ENCODE data around the gene BCL2A1. TPM values are rescaled to one million over a fixed set of nuclear protein-coding genes. Genes with fewer than 3 reads are reported as not detected.
A peak's percentile ranks its signal among the peaks of the same experiment; 100 is the strongest.

The BCL2A1 gene
- total and polyA plus RNA-seq, 4 donors: 0.18 to 8.3 (median 6.4) TPM

DNA sequence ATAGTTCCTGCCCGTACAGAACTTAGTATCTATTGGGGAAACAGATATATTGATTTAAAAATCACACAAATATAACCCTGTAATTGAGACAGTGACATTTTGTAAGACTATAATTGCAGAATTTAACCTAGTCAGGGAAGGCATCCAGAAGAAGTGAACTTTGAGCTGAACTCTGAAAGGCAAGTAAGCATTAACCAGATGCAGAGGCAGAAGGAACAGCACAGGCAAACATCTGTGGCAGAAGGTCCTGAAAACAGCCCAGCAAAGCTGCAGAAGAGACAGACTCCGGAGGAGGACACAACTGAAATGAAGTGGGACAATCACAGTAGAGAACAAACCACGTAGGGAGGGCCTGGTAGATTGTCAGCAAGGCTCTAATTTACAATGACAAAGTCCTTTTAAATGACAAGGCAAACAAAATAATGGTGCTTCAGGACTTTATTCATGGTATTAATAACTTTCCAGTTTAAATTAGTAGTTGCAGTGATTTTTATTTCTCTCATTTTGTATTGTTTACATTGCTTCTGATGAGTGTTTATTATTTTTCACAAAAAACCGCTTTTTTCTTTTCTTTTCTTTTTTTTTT lies 14.5 kb downstream of the BCL2A1 start:
- Histone ChIP-seq H3K4me1 (ENCODE audit: control insufficient read depth in 1 of 2, insufficient read depth in 2 of 2, low read length in 2 of 2) (no peaks in the 10 kb centered on the region), H3K36me3 (ENCODE audit: control insufficient read depth in 1 of 2, insufficient read depth in 2 of 2, low read length in 1 of 2) (no peaks in the 10 kb centered on the region), H3K27me3 (ENCODE audit: control insufficient read depth in 1 of 2, insufficient read depth in 2 of 2, low read length in 1 of 2) (no peaks in the 10 kb centered on the region), H3K27ac (ENCODE audit: low read depth in 1 of 2, low read length in 2 of 2) (no peak overlapping the region), H3K4me3 (ENCODE audit: low read length in 2 of 2) (no peak overlapping the region), H3K9me3 (ENCODE audit: control insufficient read depth, low read length) (no peaks in the 10 kb centered on the region)
- no peak for ATAC-seq (ENCODE audit: low FRiP score)
- WGBS, 2 donors: 58 to 65% methylated on average over 4 of the region's 4 CpGs
- intact Hi-C loops (cut with DNase I): no loop called here
- no peak for DNase-seq

DNA sequence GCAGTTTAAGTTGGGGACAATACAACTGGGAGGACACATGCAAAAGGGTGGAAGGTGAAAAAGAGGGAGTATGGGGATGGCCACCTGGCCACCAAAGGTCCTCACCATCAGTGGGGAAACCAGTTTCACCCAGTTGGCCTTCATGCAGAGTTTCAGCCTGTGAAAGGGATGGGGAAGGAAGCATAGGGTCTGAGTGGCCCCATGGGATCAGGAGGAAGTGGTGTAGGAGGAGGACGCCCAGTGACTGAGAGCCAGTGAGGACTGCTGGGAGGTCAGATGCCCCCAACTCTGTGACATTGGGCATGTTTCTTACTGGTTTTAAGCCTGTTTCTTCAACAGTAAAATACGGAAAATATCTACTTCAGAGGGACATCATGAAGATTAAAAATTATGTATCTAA lies 16.3 kb downstream of the BCL2A1 start:
- Histone ChIP-seq H3K9me3 (ENCODE audit: control insufficient read depth, low read length) (no peaks in the 10 kb centered on the region), H3K27me3 (ENCODE audit: control insufficient read depth in 1 of 2, insufficient read depth in 2 of 2, low read length in 1 of 2) (no peaks in the 10 kb centered on the region), H3K4me3 (ENCODE audit: low read length in 2 of 2) (no peak overlapping the region), H3K4me1 (ENCODE audit: control insufficient read depth in 1 of 2, insufficient read depth in 2 of 2, low read length in 2 of 2) (no peaks in the 10 kb centered on the region), H3K27ac (ENCODE audit: low read depth in 1 of 2, low read length in 2 of 2) (no peak overlapping the region), H3K36me3 (ENCODE audit: control insufficient read depth in 1 of 2, insufficient read depth in 2 of 2, low read length in 1 of 2) (no peaks in the 10 kb centered on the region)
- 69 to 85% methylated on average over 2 of the region's 2 CpGs for WGBS, 2 donors
- intact Hi-C loops (cut with DNase I): no loop called here
- DNase-seq (peak in 1 of 2 donors; percentile 57), ATAC-seq (ENCODE audit: low FRiP score) (no peak)

DNA sequence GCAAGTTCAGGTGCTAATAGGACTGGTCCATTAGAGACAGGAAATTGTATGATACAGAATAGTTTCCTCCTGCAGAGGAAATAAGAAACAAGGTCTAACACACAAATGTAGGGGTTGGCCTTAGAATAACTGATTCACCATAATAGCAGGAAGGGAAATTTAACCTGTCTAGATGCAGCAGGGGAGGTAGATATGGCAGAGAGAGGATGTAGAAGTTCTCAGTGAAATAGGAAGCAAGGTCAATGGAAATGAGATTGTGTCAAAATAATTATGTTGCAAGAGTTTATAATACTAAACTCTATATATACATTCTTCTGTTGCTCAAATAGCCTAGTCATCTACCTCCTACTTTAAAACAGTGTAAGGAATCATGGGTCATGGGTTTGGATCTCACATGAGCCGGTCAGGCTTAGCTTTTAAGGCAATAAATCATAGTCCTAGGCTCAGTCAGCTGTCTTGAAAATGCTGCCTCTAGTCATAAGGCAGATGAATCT lies 17.0 kb downstream of the BCL2A1 start:
- H3K4me1 ChIP-seq (ENCODE audit: control insufficient read depth in 1 of 2, insufficient read depth in 2 of 2, low read length in 2 of 2): no peaks in the 10 kb centered on the region
- DNase-seq (no peak), ATAC-seq (ENCODE audit: low FRiP score) (no peak)
- no peaks in the 10 kb centered on the region for H3K9me3 ChIP-seq (ENCODE audit: control insufficient read depth, low read length)
- 24 to 38% methylated on average over 1 of the region's 1 CpG for WGBS, 2 donors
- no peak overlapping the region for H3K27ac ChIP-seq (ENCODE audit: low read depth in 1 of 2, low read length in 2 of 2)
- no peaks in the 10 kb centered on the region for H3K27me3 ChIP-seq (ENCODE audit: control insufficient read depth in 1 of 2, insufficient read depth in 2 of 2, low read length in 1 of 2)
- no peak overlapping the region for H3K4me3 ChIP-seq (ENCODE audit: low read length in 2 of 2)
- H3K36me3 ChIP-seq (ENCODE audit: control insufficient read depth in 1 of 2, insufficient read depth in 2 of 2, low read length in 1 of 2): no peaks in the 10 kb centered on the region
- intact Hi-C loops (cut with DNase I): no loop called here

DNA sequence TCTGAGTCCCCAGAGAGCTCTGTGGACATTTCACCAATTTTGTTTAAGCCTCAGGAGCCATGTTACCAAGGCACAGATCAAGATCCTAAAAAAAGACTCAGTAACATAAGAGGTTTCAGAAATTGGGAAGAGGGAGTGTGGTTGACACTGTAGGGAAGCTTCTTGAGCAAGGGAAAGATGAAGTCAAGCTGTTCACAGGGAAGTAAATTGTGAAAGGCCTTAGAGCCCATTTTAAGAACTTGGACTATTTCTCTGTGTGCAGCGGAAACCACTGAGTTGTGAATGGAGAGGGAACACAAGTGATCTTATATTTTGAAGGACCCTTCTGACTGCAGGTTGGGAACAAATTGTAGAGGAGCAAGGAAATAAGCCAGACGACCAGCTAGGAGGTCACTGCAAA lies 18.7 kb downstream of the BCL2A1 start:
- H3K36me3 ChIP-seq (ENCODE audit: control insufficient read depth in 1 of 2, insufficient read depth in 2 of 2, low read length in 1 of 2): no peaks in the 10 kb centered on the region
- no peaks in the 10 kb centered on the region for H3K4me1 ChIP-seq (ENCODE audit: control insufficient read depth in 1 of 2, insufficient read depth in 2 of 2, low read length in 2 of 2)
- intact Hi-C loops (cut with DNase I): no loop called here
- DNase-seq (no peak), ATAC-seq (ENCODE audit: low FRiP score) (no peak)
- WGBS, 2 donors: 63 to 75% methylated on average over 2 of the region's 2 CpGs
- H3K27me3 ChIP-seq (ENCODE audit: control insufficient read depth in 1 of 2, insufficient read depth in 2 of 2, low read length in 1 of 2): peaks cover 0 to 2% of the 10 kb centered on the region in 2 donors
- H3K9me3 ChIP-seq (ENCODE audit: control insufficient read depth, low read length): no peaks in the 10 kb centered on the region
- no peak overlapping the region for H3K27ac ChIP-seq (ENCODE audit: low read depth in 1 of 2, low read length in 2 of 2)
- no peak overlapping the region for H3K4me3 ChIP-seq (ENCODE audit: low read length in 2 of 2)

DNA sequence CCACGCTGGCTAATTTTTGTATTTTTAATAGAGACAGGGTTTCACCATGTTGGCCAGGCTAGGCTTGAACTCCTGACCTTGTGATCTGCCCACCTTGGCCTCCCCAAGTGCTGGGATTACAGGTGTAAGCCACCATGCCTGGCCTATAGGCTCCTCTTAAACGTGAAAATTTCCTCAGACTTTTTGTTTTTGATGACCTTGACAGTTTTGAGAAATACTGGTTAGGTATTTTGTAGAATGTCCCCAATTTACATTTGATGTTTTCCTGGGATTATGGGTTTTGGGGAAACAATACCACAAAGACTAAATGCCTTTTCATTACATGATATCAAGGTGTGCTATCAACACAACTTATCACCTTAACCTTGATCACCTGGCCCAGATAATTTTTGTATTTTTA lies 20.7 kb downstream of the BCL2A1 start:
- Histone ChIP-seq H3K4me1 (ENCODE audit: control insufficient read depth in 1 of 2, insufficient read depth in 2 of 2, low read length in 2 of 2) (no peaks in the 10 kb centered on the region), H3K36me3 (ENCODE audit: control insufficient read depth in 1 of 2, insufficient read depth in 2 of 2, low read length in 1 of 2) (no peaks in the 10 kb centered on the region), H3K4me3 (ENCODE audit: low read length in 2 of 2) (no peak overlapping the region), H3K27me3 (ENCODE audit: control insufficient read depth in 1 of 2, insufficient read depth in 2 of 2, low read length in 1 of 2) (peaks cover 0 to 2% of the 10 kb centered on the region in 2 donors), H3K9me3 (ENCODE audit: control insufficient read depth, low read length) (no peaks in the 10 kb centered on the region), H3K27ac (ENCODE audit: low read depth in 1 of 2, low read length in 2 of 2) (no peak overlapping the region)
- intact Hi-C loops (cut with DNase I): no loop called here
- 88 to 91% methylated on average over 2 of the region's 2 CpGs for WGBS, 2 donors
- DNase-seq: no peak
- no peak for ATAC-seq (ENCODE audit: low FRiP score)

DNA sequence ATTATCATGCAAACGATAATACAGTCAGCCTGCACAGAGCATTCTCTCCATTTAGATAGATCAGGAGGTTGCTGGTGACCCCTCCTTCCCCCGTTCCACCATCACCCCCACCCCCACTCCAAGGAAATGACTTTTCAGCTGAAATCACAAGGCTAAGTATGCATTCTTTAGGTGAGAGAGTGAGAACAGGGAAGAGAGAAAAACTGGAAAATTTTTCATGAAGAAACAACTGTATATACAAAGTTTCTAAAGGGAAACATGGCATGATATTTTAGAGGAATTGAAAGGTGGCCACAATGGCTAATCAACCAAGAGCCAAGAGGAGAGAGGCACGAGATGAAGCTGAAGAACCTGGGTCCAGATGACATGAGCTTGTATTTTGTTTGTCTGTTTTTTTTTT lies 22.2 kb downstream of the BCL2A1 start:
- Histone ChIP-seq H3K27ac (ENCODE audit: low read depth in 1 of 2, low read length in 2 of 2) (no peak overlapping the region), H3K4me1 (ENCODE audit: control insufficient read depth in 1 of 2, insufficient read depth in 2 of 2, low read length in 2 of 2) (no peaks in the 10 kb centered on the region), H3K9me3 (ENCODE audit: control insufficient read depth, low read length) (no peaks in the 10 kb centered on the region), H3K27me3 (ENCODE audit: control insufficient read depth in 1 of 2, insufficient read depth in 2 of 2, low read length in 1 of 2) (peaks cover 0 to 2% of the 10 kb centered on the region in 2 donors), H3K4me3 (ENCODE audit: low read length in 2 of 2) (no peak overlapping the region), H3K36me3 (ENCODE audit: control insufficient read depth in 1 of 2, insufficient read depth in 2 of 2, low read length in 1 of 2) (no peaks in the 10 kb centered on the region)
- 48 to 51% methylated on average over 3 of the region's 3 CpGs for WGBS, 2 donors
- no peak for DNase-seq
- ATAC-seq (ENCODE audit: low FRiP score): no peak
- intact Hi-C loops (cut with DNase I): no loop called here

DNA sequence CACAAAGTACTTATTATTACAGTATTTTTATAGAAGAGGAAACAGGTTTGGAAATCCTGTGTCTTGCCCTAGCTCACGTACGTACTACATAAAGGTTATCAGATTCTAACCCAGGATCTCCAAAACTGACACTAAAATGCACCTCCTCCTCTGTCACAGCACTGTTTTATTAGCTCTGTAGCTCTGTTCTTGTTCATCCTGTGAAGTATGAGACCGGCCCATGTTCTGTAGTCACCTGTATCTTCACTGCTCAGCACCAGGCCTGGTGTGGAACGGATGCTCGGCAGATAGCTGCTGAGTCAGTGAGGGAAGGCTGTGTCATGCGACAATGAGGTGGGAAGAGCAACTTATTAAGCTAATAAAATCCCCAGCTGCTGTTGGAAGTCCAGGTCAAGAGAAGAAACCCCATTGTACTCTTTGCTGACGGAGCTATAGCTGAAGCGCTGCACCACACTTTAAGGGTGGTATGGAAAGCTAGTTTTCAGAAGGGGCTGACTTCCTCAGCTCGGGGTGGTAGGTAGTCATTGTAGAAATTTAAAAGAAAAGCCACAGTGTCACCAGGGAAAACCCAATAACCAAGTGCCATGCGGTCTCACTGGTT lies 22.8 kb downstream of the BCL2A1 start:
- Histone ChIP-seq H3K4me1 (ENCODE audit: control insufficient read depth in 1 of 2, insufficient read depth in 2 of 2, low read length in 2 of 2) (no peaks in the 10 kb centered on the region), H3K9me3 (ENCODE audit: control insufficient read depth, low read length) (no peaks in the 10 kb centered on the region), H3K27me3 (ENCODE audit: control insufficient read depth in 1 of 2, insufficient read depth in 2 of 2, low read length in 1 of 2) (peaks cover 0 to 2% of the 10 kb centered on the region in 2 donors), H3K36me3 (ENCODE audit: control insufficient read depth in 1 of 2, insufficient read depth in 2 of 2, low read length in 1 of 2) (no peaks in the 10 kb centered on the region), H3K27ac (ENCODE audit: low read depth in 1 of 2, low read length in 2 of 2) (no peak overlapping the region), H3K4me3 (ENCODE audit: low read length in 2 of 2) (no peak overlapping the region)
- intact Hi-C loops (cut with DNase I): no loop called here
- ATAC-seq (ENCODE audit: low FRiP score) (no peak), DNase-seq (no peak)
- WGBS, 2 donors: 85 to 86% methylated on average over 10 of the region's 10 CpGs

DNA sequence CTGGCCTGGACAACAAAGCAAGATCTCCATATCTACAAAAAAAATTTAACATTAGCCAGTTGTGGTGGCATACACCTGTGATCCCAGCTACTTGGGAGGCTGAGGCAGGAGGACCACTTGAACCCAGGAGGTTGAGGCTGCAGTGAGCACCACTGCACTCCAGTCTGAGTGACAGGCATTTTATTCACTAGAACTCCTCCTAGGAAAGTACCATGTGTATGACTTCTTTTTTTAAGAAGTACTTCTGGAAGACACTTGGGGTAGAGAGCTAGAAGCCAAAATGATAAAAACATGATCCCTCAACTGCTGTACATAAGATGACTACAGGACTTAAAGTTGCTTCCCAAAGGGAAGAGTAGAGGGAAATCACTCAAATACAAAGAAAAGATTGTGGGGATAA lies 24.0 kb downstream of the BCL2A1 start:
- no peaks in the 10 kb centered on the region for H3K9me3 ChIP-seq (ENCODE audit: control insufficient read depth, low read length)
- no peak for ATAC-seq (ENCODE audit: low FRiP score)
- no peak overlapping the region for H3K4me3 ChIP-seq (ENCODE audit: low read length in 2 of 2)
- no peaks in the 10 kb centered on the region for H3K4me1 ChIP-seq (ENCODE audit: control insufficient read depth in 1 of 2, insufficient read depth in 2 of 2, low read length in 2 of 2)
- DNase-seq: no peak
- no peak overlapping the region for H3K27ac ChIP-seq (ENCODE audit: low read depth in 1 of 2, low read length in 2 of 2)
- intact Hi-C loops (cut with DNase I): no loop called here
- no peaks in the 10 kb centered on the region for H3K36me3 ChIP-seq (ENCODE audit: control insufficient read depth in 1 of 2, insufficient read depth in 2 of 2, low read length in 1 of 2)
- H3K27me3 ChIP-seq (ENCODE audit: control insufficient read depth in 1 of 2, insufficient read depth in 2 of 2, low read length in 1 of 2): peaks cover 0 to 2% of the 10 kb centered on the region in 2 donors

DNA sequence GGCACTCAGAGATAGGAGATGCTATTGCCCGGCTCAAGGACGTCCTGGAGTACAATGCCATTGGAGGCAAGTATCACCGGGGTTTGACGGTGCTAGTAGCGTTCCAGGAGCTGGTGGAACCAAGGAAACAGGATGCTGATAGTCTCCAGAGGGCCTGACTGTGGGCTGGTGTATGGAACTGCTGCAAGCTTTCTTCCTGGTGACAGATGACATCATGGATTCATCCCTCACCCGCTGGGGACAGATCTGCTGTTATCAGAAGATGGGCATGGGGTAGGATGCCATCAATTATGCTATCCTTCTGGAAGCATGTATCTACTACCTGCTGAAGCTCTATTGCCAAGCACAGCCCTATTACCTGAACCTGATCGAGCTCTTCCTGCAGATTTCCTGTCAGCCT lies 26.4 kb downstream of the BCL2A1 start:
- Histone ChIP-seq H3K4me3 (ENCODE audit: low read length in 2 of 2) (no peak overlapping the region), H3K36me3 (ENCODE audit: control insufficient read depth in 1 of 2, insufficient read depth in 2 of 2, low read length in 1 of 2) (no peaks in the 10 kb centered on the region), H3K4me1 (ENCODE audit: control insufficient read depth in 1 of 2, insufficient read depth in 2 of 2, low read length in 2 of 2) (no peaks in the 10 kb centered on the region), H3K9me3 (ENCODE audit: control insufficient read depth, low read length) (no peaks in the 10 kb centered on the region), H3K27ac (ENCODE audit: low read depth in 1 of 2, low read length in 2 of 2) (no peak overlapping the region), H3K27me3 (ENCODE audit: control insufficient read depth in 1 of 2, insufficient read depth in 2 of 2, low read length in 1 of 2) (peaks cover 0 to 2% of the 10 kb centered on the region in 2 donors)
- DNase-seq (no peak), ATAC-seq (ENCODE audit: low FRiP score) (no peak)
- intact Hi-C loops (cut with DNase I): no loop called here
- 80 to 83% methylated on average over 7 of the region's 7 CpGs for WGBS, 2 donors

All from aorta (tissue), 5 donors.